ENCODE data around the gene CCDC178.

Gene CCDC178

GRCh38 chr18:33123862-33124518 is 316.5 kb downstream of the CCDC178 start:
- no peak for DNase-seq (ENCODE audit: low spot score)

- no peak for DNase-seq (ENCODE audit: low spot score)
These were observed 324.1 kb downstream of the CCDC178 start for GRCh38 chr18:33116376-33116775.

GRCh38 chr18:33115917-33116316 is 324.6 kb downstream of the CCDC178 start:
- DNase-seq (ENCODE audit: low spot score), result no peak

GRCh38 chr18:33115476-33115875 is 325.0 kb downstream of the CCDC178 start:
- DNase-seq (ENCODE audit: low spot score), result no peak

- no peak for DNase-seq (ENCODE audit: low spot score)
These were observed 325.8 kb downstream of the CCDC178 start for GRCh38 chr18:33114749-33115148.

- no peak for DNase-seq (ENCODE audit: low spot score)
These were observed 327.1 kb downstream of the CCDC178 start for GRCh38 chr18:33113416-33113815.

- no peak for DNase-seq (ENCODE audit: low spot score)
These were observed 333.0 kb downstream of the CCDC178 start for GRCh38 chr18:33107511-33107910.

GRCh38 chr18:33101316-33101715 is 339.2 kb downstream of the CCDC178 start:
- DNase-seq (ENCODE audit: low spot score), result no peak

GRCh38 chr18:33099626-33100025 is 340.9 kb downstream of the CCDC178 start:
- DNase-seq (ENCODE audit: low spot score), result no peak

- DNase-seq (ENCODE audit: low spot score), result no peak
These were observed 343.4 kb downstream of the CCDC178 start for GRCh38 chr18:33097126-33097525.

- no peak for DNase-seq (ENCODE audit: low spot score)
These were observed 350.1 kb downstream of the CCDC178 start for GRCh38 chr18:33090461-33090860.

GRCh38 chr18:33076601-33077000 is 363.9 kb downstream of the CCDC178 start:
- peak; percentile 63 for DNase-seq (ENCODE audit: low spot score)

- DNase-seq (ENCODE audit: low spot score), result no peak
These were observed 366.4 kb downstream of the CCDC178 start for GRCh38 chr18:33074125-33074524.

- no peak for DNase-seq (ENCODE audit: low spot score)
These were observed 377.6 kb downstream of the CCDC178 start for GRCh38 chr18:33062834-33063364.

GRCh38 chr18:33052886-33053285 is 387.6 kb downstream of the CCDC178 start:
- no peak for DNase-seq (ENCODE audit: low spot score)

GRCh38 chr18:33051407-33051806 is 389.1 kb downstream of the CCDC178 start:
- no peak for DNase-seq (ENCODE audit: low spot score)

GRCh38 chr18:33040213-33040612 is 400.3 kb downstream of the CCDC178 start:
- no peak for DNase-seq (ENCODE audit: low spot score)

GRCh38 chr18:33034945-33035344 is 405.6 kb downstream of the CCDC178 start:
- DNase-seq (ENCODE audit: low spot score), result no peak

GRCh38 chr18:33034212-33034611 is 406.3 kb downstream of the CCDC178 start:
- no peak for DNase-seq (ENCODE audit: low spot score)

- no peak for DNase-seq (ENCODE audit: low spot score)
These were observed 418.2 kb downstream of the CCDC178 start for GRCh38 chr18:33022370-33022769.

GRCh38 chr18:33020877-33021276 is 419.6 kb downstream of the CCDC178 start:
- DNase-seq (ENCODE audit: low spot score), result no peak

GRCh38 chr18:33014060-33014796 is 426.3 kb downstream of the CCDC178 start:
- no peak for DNase-seq (ENCODE audit: low spot score)

- DNase-seq (ENCODE audit: low spot score), result no peak
These were observed 430.4 kb downstream of the CCDC178 start for GRCh38 chr18:33010149-33010548.

Data from D341Med (cell line).